NOMO-1 treated with dmso at 0.1 percent for 144 hours (cell line): Measurements from ENCODE around the gene NRXN3.

Experiments used
- DNase-seq: peaks from one replicate; lab custom pipeline; 2025; ENCODE audit not compliant: unreplicated experiment; lab: John Stamatoyannopoulos, UW

NRXN3 gene

DNA sequence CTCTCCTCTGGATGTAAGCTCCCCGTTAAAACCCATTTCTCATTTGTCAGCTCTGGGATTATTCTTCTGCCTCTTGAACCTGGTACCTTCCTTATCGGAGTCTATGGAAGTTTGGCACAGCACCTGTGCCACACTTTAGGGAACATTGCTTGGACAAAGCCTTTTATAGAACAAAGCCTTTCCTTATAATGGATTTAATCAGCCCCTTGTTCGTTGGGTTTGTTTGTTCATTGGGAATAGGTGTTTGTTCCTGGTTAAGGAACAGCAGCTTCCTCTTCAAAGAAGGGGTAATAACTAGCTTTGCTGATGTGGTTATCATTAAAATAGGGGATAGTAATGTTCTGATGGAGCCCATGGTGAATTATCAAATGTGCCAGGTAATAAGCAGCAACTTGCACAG is 70.4 kb downstream of the NRXN3 start:
- no peak for DNase-seq

- DNase-seq, result no peak
These were observed 71.9 kb downstream of the NRXN3 start for GRCh38 chr14:78242086-78242485.

DNA sequence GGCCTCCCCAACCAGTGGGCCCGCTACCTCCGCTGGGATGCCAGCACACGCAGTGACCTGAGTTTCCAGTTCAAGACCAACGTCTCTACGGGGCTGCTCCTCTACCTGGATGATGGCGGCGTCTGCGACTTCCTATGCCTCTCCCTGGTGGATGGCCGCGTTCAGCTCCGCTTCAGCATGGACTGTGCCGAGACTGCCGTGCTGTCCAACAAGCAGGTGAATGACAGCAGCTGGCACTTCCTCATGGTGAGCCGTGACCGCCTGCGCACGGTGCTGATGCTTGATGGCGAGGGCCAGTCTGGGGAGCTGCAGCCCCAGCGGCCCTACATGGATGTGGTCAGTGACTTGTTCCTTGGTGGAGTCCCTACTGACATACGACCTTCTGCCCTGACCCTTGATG is 73.0 kb downstream of the NRXN3 start:
- DNase-seq, result no peak

GRCh38 chr14:78245238-78245637 is 75.1 kb downstream of the NRXN3 start:
- no peak for DNase-seq

- DNase-seq, result no peak
These were observed 78.4 kb downstream of the NRXN3 start for GRCh38 chr14:78248501-78249090.

GRCh38 chr14:78251308-78251707 is 81.1 kb downstream of the NRXN3 start:
- no peak for DNase-seq

GRCh38 chr14:78253986-78254385 is 83.8 kb downstream of the NRXN3 start:
- DNase-seq, result no peak

DNA sequence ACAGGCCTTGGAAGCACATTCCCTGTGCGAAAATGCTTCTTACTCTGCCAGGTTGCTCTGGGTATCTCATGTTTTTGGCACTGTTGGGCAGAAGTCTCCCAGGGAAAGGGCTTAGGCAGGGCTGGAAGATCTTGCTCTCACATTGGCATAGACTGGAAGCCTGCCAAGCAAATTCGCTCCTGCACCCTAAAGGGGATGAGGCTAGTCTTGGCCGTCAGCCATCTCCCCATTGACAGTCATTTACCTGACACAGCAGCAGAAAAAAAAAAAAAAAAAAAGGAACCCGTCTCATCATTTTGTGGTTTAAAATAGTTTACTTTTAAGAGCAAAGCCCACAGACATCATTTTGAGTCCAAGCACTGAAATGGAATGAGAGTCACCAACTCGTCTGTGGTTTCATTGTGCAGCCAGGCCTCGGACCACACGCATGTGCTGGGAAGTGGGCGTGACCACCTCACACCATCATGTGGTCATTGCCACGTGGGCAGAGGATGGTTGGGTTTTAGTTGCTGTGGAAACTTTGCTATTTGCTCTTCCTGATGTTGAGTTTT is 84.8 kb downstream of the NRXN3 start:
- DNase-seq, result no peak

DNA sequence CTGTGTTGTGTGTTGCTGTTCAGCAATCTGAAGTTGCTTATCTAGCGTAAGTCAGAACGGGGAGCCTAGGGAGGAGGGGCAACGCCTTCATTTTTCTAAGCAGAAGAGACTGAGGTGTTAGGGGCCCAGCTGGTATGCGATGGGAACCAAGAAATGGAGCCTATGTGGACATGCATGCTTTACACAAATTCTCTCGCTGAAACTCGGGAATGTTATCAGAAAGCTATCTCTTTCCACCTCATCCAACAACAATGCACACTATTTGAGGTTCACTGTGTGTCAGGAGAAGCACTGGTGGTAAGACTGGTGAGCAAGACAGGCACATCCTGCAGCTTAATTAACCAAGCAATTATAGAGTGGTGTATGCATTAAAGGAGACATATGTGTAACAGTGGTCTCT is 89.7 kb downstream of the NRXN3 start:
- no peak for DNase-seq

- DNase-seq, result no peak
These were observed 108.5 kb downstream of the NRXN3 start for GRCh38 chr14:78278464-78279250.

DNA sequence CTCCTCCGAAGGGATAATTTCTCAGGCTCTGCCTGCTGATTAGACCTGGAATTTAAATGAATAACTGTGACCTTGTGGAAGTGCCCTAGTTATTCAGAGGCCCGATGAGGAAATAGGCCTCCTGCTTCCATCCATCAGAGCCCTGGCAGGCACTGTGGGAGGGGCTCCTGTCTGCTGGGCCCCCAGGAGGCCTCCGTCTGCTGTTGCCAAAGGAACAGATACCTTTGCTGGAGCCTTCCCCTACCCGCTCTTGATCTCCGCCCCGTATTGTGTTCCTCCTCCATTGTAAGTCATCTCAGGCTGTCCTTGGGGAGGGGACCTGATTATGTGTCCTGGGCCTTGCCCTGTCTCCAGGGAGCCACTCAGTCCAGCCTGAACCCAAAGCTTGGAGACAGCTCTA is 112.3 kb downstream of the NRXN3 start:
- no peak for DNase-seq

DNA sequence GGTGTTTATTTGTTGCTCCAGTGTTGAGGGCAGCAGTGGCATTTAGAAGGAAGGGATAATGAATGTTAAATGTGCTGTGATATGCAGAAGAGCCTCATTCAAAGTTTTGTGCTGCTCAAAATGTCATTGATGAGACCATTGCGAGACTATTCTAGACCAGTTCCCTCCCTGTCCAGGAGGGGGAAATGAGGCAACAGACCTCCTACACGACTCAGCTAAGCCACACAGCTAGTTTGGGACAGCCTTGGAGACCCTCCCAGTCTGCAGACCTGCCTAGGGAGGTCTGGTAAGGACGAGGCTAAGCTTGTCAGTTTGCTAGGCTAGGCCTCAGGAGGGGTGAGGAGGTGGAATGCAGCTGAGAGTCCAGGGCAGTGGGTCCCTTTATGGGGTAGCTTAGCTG is 116.0 kb downstream of the NRXN3 start:
- DNase-seq, result no peak

DNA sequence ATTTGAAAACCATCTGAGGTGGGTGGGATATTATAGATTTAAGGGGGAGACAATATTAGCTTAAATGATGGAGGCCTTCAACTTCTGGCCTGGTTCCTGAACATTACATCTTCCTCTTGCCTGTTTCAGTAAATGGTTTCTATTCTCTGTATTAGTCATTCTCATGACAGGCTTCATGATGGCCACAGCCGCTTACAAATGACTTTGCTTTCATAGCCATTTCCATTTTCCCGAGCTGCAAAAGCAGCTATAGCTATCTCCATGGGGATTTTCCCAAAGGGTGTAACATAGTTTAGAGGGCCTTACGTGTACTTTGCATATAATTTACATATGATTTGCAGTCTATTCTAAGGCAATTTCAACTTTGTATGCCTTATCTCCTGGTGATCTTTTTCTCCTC is 121.8 kb downstream of the NRXN3 start:
- no peak for DNase-seq

- no peak for DNase-seq
These were observed 127.7 kb downstream of the NRXN3 start for GRCh38 chr14:78297858-78298257.

DNA sequence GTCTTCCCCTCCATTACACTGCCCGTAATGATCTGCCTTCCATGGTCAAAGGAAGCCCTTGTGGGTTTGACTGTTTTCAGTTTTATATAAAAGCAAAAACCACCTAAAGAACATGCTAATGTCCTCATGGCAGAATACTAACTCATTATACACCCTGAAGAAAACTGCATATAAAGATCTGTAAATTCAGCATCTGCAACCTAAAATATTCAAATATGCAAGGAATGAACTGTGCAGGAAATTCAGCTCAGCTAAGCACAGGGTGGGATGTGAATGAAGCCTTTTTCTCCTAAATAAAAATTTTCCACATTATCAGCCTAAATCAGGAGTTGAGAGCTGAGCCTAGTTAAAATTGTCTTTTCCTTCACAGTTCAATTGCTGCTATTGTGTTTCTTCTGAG is 128.1 kb downstream of the NRXN3 start:
- DNase-seq, result no peak

DNA sequence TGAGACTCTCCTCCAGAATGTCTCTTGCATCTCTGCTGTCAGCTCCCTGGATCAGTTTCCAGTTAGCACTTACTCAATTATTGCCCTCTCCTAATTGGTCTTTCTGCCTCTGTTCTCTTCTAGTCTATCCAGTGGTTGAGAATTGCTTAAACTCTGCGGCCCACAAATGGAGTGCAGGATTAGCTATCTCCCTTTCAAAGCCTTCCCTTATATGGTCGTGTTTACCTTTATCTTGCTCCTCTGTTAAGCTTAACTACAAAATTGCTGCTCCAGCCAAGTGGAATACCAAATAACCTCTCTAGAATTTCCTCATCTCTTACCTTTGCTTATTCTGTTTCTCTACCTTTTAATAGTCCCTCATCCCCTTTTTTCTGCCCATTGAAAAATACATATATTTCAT is 132.7 kb downstream of the NRXN3 start:
- DNase-seq, result no peak

DNA sequence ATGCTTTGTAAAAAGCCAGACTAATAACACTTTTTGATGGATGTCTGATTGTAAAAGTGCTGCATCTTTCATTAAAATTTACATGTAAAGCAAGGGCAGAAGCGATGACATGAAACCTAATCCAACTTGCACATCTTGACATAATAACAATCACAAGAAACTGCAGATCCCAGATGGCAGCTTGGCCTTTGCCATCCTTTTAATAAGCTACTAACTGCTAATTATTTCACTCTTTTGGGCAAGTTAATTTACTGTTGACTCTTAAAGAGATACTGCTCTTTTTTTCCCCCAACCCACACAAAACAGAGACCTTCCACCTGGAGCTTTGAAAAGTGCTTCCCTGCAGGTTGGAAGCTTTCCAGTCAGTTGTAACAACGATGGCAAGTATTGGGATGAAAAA is 137.5 kb downstream of the NRXN3 start:
- no peak for DNase-seq

DNA sequence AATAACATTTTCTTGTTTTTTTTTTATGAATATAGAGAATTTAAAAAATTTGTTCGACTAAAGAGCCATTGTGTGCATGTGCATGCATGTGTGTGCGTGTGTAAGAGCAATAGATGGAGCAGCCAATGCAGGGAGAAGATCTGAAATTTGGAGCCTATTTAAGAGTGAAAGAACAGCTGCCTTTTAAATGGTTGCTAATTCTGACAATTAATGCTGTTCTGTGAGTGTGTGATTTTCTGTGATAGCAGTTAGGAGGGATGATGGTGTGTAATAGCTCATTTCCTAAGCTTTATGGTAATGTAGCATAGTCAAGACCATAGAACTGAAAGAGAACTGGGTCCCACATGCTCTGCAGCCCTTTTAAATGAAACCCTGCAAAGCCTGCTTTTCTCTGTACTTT is 137.9 kb downstream of the NRXN3 start:
- DNase-seq, result no peak

- no peak for DNase-seq
These were observed 140.1 kb downstream of the NRXN3 start for GRCh38 chr14:78310272-78310671.

DNA sequence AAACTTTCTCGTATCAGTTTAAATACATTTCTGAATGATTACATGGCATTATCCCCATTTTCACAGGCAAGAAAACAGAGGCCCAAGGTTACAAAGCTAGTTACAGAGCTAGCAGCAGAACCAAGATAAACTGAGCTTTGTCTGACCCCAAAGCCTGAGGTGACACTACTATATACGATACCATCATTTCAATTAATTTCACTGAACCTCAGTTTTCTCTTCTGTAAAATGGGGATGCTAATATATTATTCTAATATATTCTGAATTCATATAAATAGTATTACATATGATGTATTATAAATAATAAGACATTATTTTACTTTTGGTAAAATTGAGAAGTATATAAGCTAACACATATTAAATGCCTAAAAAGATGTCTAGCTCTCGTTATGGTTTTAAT is 143.3 kb downstream of the NRXN3 start:
- no peak for DNase-seq

DNA sequence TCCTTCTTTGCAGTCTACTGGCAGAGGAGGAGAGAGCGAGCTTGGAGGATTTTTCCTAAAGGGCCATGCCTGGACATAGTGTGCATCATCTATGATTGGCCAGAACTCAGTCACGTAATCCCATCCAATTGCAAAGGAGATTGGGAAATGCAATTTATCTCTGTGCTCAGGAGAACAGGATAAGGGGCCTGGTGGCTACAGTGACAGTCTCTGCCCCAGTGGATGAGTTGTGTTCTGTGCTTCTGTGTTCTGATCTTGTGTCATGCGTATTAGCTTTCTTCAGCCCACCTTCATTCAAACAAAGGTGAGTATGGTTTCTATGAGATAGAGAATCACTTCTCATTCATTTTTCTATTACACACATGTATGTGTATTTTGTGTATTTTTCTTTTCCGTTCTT is 144.3 kb downstream of the NRXN3 start:
- no peak for DNase-seq

DNA sequence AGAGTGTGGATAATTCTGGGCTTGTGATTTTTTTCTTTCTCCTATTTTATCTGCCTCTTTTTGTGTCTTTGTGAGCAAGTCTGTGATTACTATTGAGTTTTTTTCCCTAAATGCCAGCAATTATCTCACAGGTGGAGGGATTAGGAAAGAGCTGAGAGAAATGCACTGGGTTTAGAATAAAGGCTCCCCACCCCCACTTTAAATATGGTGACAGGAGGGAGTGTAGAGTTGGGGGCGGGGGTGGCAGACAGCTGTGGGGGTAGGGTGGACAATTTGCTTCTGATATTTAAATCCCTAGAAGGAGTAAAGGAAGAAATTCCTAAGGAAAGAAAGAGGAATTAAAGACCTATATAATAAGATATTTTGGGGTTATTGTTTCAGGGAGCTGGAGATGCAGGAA is 145.9 kb downstream of the NRXN3 start:
- no peak for DNase-seq

DNA sequence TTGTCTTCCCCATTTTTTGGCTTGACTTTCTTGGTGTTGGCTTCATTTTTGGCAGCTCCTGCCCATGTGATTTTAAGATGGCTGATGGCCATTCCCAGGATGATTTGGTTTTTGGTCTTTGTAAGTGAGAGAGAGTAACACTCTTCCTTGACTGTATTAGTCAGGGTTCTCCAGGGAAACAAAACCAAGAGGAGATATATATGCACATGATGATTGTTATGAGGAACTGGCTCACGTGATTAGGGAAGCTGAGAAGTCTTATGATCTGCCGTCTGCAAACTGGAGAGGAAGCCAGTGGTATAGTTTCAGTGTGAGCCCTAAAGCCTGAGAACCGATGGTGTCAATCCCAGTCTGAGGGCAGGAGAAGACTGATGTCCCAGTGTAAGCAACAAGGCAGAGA is 146.6 kb downstream of the NRXN3 start:
- no peak for DNase-seq
